Activated naive CD4-positive, alpha-beta T cell treated with anti-CD3 and anti-CD28 coated beads, Interleukin-2, amount 50 U/mL, for 72 hours (primary cell): ENCODE measurements around the gene STK31. TPM values are rescaled to one million over a fixed set of nuclear protein-coding genes. Genes with fewer than 3 reads are reported as not detected.
"Not testable (repeated sequence)": the region's sequence is repeated elsewhere in the genome, so short reads cannot be mapped to it uniquely, and the experiment has no call there.

Experiments
- ATAC-seq, 2 donors: fragments of 150-1000 bp; cut with Tn5 transposase; 2 replicates each; pipeline ENCODE4 v1.10.0; 2021; ENCODE audit warnings: mild to moderate bottlenecking in 2 of 2, moderate library complexity in 2 of 2
- DNase-seq, 2 donors: peaks; one replicate each; pipeline ENCODE4 v3.0.0; 2021 to 2022; ENCODE audit warnings: low spot score in 2 of 2
- H3K27ac Mint-ChIP-seq, 2 donors: one replicate each; pipeline ENCODE4 v1.8.0; 2022; ENCODE audit warnings: mild to moderate bottlenecking in 2 of 2, mixed read lengths in 2 of 2
- H3K36me3 Mint-ChIP-seq, 2 donors: one replicate each; pipeline ENCODE4 v1.8.0; 2022; ENCODE audit warnings: mixed read lengths in 2 of 2
- H3K9me3 Mint-ChIP-seq, 2 donors: one replicate each; pipeline ENCODE4 v1.8.0; 2022; ENCODE audit warnings: mixed read lengths in 2 of 2
- total RNA-seq, 2 donors: library from RNA; stranded (reverse); gene quantifications; one replicate each; pipeline ENCODE4 v1.2.3, GENCODE V29; 2022

Gene STK31
- total RNA-seq, 2 donors from 2014 or later = 0.07 to 0.18 TPM

GRCh38 chr7:23833405-23833804 lies 123.4 kb downstream of the STK31 start:
- no peak for DNase-seq
- peaks cover 24 to 33% of the 10 kb centered on the region in 2 donors for H3K9me3 Mint-ChIP-seq
- no peak for ATAC-seq
- H3K36me3 Mint-ChIP-seq = peaks cover 14 to 24% of the 10 kb centered on the region in 2 donors
- H3K27ac Mint-ChIP-seq = no peak overlapping the region

GRCh38 chr7:23844837-23845236 lies 134.8 kb downstream of the STK31 start:
- not testable (repeated sequence) for ATAC-seq, DNase-seq, H3K27ac Mint-ChIP-seq
- Mint-ChIP-seq H3K36me3 (peaks cover 33 to 48% of the 10 kb centered on the region in 2 donors), H3K9me3 (peaks cover 35 to 38% of the 10 kb centered on the region in 2 donors)

- Mint-ChIP-seq H3K27ac (no peak overlapping the region), H3K9me3 (peaks cover 9 to 13% of the 10 kb centered on the region in 2 donors), H3K36me3 (peaks cover 5 to 6% of the 10 kb centered on the region in 2 donors)
- DNase-seq = no peak
- no peak for ATAC-seq
Observed at GRCh38 chr7:23852135-23852534, 142.1 kb downstream of the STK31 start.

GRCh38 chr7:23852988-23853387 lies 143.0 kb downstream of the STK31 start:
- Mint-ChIP-seq H3K36me3 (peaks cover 5 to 6% of the 10 kb centered on the region in 2 donors), H3K9me3 (peaks cover 5 to 8% of the 10 kb centered on the region in 2 donors), H3K27ac (no peak overlapping the region)
- DNase-seq (no peak), ATAC-seq (no peak)

- no peaks in the 10 kb centered on the region for H3K9me3 Mint-ChIP-seq
- H3K36me3 Mint-ChIP-seq = no peaks in the 10 kb centered on the region
- H3K27ac Mint-ChIP-seq = no peak overlapping the region
- ATAC-seq (peak in 1 of 2 donors; percentile 57), DNase-seq (no peak)
Observed at GRCh38 chr7:23863209-23863787, 153.3 kb downstream of the STK31 start.

GRCh38 chr7:23864973-23865372 lies 155.0 kb downstream of the STK31 start:
- H3K9me3 Mint-ChIP-seq = no peaks in the 10 kb centered on the region
- no peak overlapping the region for H3K27ac Mint-ChIP-seq
- no peak for DNase-seq
- H3K36me3 Mint-ChIP-seq = no peaks in the 10 kb centered on the region
- ATAC-seq = no peak

- H3K27ac Mint-ChIP-seq = no peak overlapping the region
- peaks cover 0 to 10% of the 10 kb centered on the region in 2 donors for H3K9me3 Mint-ChIP-seq
- ATAC-seq (no peak), DNase-seq (no peak)
- H3K36me3 Mint-ChIP-seq = no peaks in the 10 kb centered on the region
Observed at GRCh38 chr7:23873306-23873705, 163.3 kb downstream of the STK31 start.

- peaks cover 0 to 14% of the 10 kb centered on the region in 2 donors for H3K9me3 Mint-ChIP-seq
- ATAC-seq, H3K27ac Mint-ChIP-seq, DNase-seq, H3K36me3 Mint-ChIP-seq: not testable (repeated sequence)
Observed at GRCh38 chr7:23876526-23876925, 166.5 kb downstream of the STK31 start.

Other genes with a start within 250 kb of the STK31 start
- under 1 TPM; 0.39 to 0.56 TPM for gene IGF2BP3, start 239.7 kb upstream of the STK31 start, total RNA-seq
- gene TRA2A, start 178.2 kb upstream of the STK31 start, total RNA-seq = 100 to 1,000 TPM in 1 of 2 donors, 10 to 100 TPM in 1; 85.8 to 114 TPM
- 1 to 10 TPM; 6.4 to 8.5 TPM for gene CCDC126, start 112.8 kb upstream of the STK31 start, total RNA-seq
- 10 to 100 TPM in 1 of 2 donors, 1 to 10 TPM in 1; 8.8 to 19.7 TPM for gene FAM221A, start 30.0 kb upstream of the STK31 start, total RNA-seq